ENCODE measurements around the gene CLN5.

- TF ChIP-seq CTCF (IDR thresholded peaks at IDR 0.05) (no peak), POLR2A (IDR thresholded peaks at IDR 0.05) (no peak)
Measured at GRCh38 chr13:77016888-77017623, 25.2 kb downstream of the CLN5 start.

All from sigmoid colon (tissue), 3 donors.